Measurements from ENCODE around the gene CCDC70.

The CCDC70 gene

GRCh38 chr13:51829568-51829899 lies 32.2 kb upstream of the CCDC70 start:
- no peak for DNase-seq (ENCODE audit: low read depth, low spot score)

- DNase-seq (ENCODE audit: low read depth, low spot score), result no peak
Measured at GRCh38 chr13:51831519-51831918, 30.2 kb upstream of the CCDC70 start.

GRCh38 chr13:51832471-51833152 lies 29.2 kb upstream of the CCDC70 start:
- DNase-seq (ENCODE audit: low read depth, low spot score), result peak; percentile 14

- DNase-seq (ENCODE audit: low read depth, low spot score), result no peak
Measured at GRCh38 chr13:51833980-51834379, 27.8 kb upstream of the CCDC70 start.

- no peak for DNase-seq (ENCODE audit: low read depth, low spot score)
Measured at GRCh38 chr13:51834581-51835171, 27.1 kb upstream of the CCDC70 start.

- DNase-seq (ENCODE audit: low read depth, low spot score), result no peak
Measured at GRCh38 chr13:51837016-51837415, 24.8 kb upstream of the CCDC70 start.

GRCh38 chr13:51838240-51838846 lies 23.4 kb upstream of the CCDC70 start:
- DNase-seq (ENCODE audit: low read depth, low spot score), result peak; percentile 73

- DNase-seq (ENCODE audit: low read depth, low spot score), result no peak
Measured at GRCh38 chr13:51839711-51840540, 21.8 kb upstream of the CCDC70 start.

- DNase-seq (ENCODE audit: low read depth, low spot score), result no peak
Measured at GRCh38 chr13:51840917-51841316, 20.9 kb upstream of the CCDC70 start.

- DNase-seq (ENCODE audit: low read depth, low spot score), result no peak
Measured at GRCh38 chr13:51841732-51842131, 20.0 kb upstream of the CCDC70 start.

- no peak for DNase-seq (ENCODE audit: low read depth, low spot score)
Measured at GRCh38 chr13:51843529-51843928, 18.2 kb upstream of the CCDC70 start.

GRCh38 chr13:51844862-51845573 lies 16.8 kb upstream of the CCDC70 start, which contains the start of gene TMEM272:
TSS of gene TMEM272 (minus strand) at chr13:51845177. CDS start at chr13:51838530, 6,647 bp downstream.
- DNase-seq (ENCODE audit: low read depth, low spot score), result peak; percentile 67

GRCh38 chr13:51845574-51846318 lies 16.0 kb upstream of the CCDC70 start:
- no peak for DNase-seq (ENCODE audit: low read depth, low spot score)

- no peak for DNase-seq (ENCODE audit: low read depth, low spot score)
Measured at GRCh38 chr13:51846756-51847155, 15.0 kb upstream of the CCDC70 start.

GRCh38 chr13:51848674-51849073 lies 13.1 kb upstream of the CCDC70 start:
- peak; percentile 41 for DNase-seq (ENCODE audit: low read depth, low spot score)

GRCh38 chr13:51849145-51850101 lies 12.3 kb upstream of the CCDC70 start:
- no peak for DNase-seq (ENCODE audit: low read depth, low spot score)

GRCh38 chr13:51856027-51856736 lies 5.6 kb upstream of the CCDC70 start:
- no peak for DNase-seq (ENCODE audit: low read depth, low spot score)

- DNase-seq (ENCODE audit: low read depth, low spot score), result no peak
Measured at GRCh38 chr13:51856998-51857397, 4.8 kb upstream of the CCDC70 start.
